ENCODE data around the gene NEK11. TPM values are rescaled to one million over a fixed set of nuclear protein-coding genes. Genes with fewer than 3 reads are reported as not detected.
"Not testable (repeated sequence)": the region's sequence is repeated elsewhere in the genome, so short reads cannot be mapped to it uniquely, and the experiment has no call there.

The NEK11 gene
- total RNA-seq, 1 experiment from 2014 or later: 5.8 TPM

DNA sequence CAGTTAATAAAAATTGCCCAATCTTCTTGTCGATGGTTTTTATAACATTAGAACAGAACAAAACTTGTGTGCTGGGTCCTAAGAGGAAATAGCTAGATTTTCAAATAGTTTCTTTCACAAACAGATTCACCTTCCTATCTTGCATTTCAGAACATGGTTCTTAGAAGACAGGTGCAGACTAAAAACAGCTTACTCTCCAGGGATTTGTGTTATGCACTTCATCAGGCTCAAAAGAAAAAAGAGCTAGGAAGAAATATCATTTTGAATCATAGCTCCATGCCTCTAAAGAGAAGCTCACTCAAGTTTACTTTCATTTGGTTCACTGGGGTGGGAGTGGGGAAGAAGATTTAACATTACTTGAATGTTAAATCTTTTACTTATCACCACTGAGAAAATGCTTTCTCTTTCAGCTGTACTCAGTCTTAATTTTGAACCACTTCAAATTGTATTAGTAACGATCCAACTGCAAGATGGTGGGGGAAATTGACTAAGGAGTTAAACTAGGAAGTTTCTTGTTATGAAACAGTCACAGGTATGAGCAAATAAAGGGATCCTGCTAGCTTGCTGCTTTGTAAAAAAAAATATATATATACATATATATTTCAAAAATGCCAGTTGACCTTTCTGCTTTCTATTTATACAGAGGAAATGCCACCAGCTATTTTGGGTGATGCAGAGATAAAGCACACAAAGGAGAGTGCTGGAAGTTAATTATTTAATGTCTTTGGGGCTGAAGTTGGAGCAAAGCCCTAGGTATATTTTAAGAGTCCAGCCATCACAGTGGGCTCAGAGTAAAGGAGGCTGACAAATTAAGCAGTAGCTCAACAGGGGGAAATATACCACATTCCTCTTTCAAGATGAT, 326.6 kb downstream of the NEK11 start:
- no peak for DNase-seq (ENCODE audit: extremely low read depth, low read depth)

DNA sequence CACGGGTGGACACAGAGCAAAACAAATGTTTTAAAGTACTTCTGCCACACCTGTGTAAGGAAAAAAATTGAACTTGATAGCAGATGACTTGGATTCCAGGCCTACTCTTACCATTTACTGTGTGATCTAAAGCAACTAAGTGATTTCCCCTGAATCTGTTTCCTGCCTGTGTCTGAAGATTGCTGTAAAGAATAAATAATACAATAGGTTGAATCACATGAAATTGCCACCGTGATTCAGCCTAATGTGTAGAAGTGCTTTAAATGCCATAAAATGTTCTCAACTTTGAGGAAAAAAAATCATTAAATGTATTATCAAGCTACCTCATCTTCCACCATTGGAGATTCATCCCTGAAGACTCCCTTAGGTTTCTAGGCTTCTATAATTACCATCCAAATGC, 327.3 kb downstream of the NEK11 start:
- DNase-seq (ENCODE audit: extremely low read depth, low read depth): no peak

GRCh38 chr3:131356006-131356595, 329.4 kb downstream of the NEK11 start:
- no peak for DNase-seq (ENCODE audit: extremely low read depth, low read depth)

- DNase-seq (ENCODE audit: extremely low read depth, low read depth): no peak
Measured at GRCh38 chr3:131357275-131357674, 330.6 kb downstream of the NEK11 start.

- DNase-seq (ENCODE audit: extremely low read depth, low read depth): no peak
Measured at GRCh38 chr3:131360191-131360755, 333.6 kb downstream of the NEK11 start.

- peak; percentile 79 for DNase-seq (ENCODE audit: extremely low read depth, low read depth)
Measured at GRCh38 chr3:131361066-131361463, 334.4 kb downstream of the NEK11 start.

- DNase-seq (ENCODE audit: extremely low read depth, low read depth): peak; percentile 94
Measured at GRCh38 chr3:131361464-131362421, 335.1 kb downstream of the NEK11 start.

GRCh38 chr3:131363275-131363674, 336.6 kb downstream of the NEK11 start:
- DNase-seq (ENCODE audit: extremely low read depth, low read depth): no peak

- DNase-seq (ENCODE audit: extremely low read depth, low read depth): no peak
Measured at GRCh38 chr3:131370935-131371687, 344.4 kb downstream of the NEK11 start.

DNA sequence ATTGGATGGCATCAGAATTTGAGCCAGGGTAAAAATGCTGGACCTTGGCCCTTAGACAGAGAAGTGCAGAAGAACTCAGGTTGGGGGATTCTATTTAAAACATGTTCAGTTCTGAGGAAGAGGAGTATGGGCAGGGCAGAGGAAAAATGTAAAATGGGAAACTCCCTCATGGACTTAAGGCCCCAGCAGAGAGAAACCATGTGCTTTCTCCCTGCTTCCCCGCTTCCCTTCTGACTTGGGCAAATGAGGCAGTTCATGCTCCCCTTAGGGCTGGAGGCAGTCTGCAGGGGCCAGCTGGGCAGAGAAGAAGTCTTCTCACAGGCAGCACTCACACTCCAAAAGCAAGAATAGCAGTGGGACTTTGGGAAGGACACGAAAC, 345.0 kb downstream of the NEK11 start:
- no peak for DNase-seq (ENCODE audit: extremely low read depth, low read depth)

GRCh38 chr3:131374741-131375140, 348.1 kb downstream of the NEK11 start:
- DNase-seq (ENCODE audit: extremely low read depth, low read depth): no peak

DNA sequence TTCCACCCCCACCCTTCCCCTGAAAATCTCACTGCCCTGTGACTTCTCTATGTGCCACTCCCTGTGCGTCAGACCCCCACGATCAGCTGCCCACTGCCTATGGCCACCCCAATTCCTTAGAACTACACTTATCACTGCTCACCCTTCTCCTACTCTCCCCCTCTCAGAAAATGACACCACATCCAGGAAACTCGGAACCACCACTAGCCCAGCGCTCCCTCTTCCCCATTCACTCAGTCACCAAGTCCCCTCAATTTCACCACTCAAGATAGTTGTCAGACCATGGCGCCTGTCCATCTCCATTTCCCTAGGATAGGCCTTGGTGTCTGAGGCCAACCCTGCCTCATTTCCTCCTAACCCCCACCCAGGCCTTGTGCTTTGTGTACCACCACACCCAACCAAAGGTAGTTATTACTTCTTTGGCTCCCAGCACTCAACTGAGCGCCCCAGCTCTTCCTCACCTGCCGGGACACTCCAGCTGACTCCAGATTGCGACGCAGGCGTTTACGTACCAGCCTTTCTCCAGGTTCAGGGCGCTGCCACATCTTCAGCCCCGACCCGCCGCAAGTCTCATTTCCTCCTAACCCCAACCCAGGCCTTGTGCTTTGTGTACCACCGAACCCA, 354.3 kb downstream of the NEK11 start:
- DNase-seq (ENCODE audit: extremely low read depth, low read depth): not testable (repeated sequence)

DNA sequence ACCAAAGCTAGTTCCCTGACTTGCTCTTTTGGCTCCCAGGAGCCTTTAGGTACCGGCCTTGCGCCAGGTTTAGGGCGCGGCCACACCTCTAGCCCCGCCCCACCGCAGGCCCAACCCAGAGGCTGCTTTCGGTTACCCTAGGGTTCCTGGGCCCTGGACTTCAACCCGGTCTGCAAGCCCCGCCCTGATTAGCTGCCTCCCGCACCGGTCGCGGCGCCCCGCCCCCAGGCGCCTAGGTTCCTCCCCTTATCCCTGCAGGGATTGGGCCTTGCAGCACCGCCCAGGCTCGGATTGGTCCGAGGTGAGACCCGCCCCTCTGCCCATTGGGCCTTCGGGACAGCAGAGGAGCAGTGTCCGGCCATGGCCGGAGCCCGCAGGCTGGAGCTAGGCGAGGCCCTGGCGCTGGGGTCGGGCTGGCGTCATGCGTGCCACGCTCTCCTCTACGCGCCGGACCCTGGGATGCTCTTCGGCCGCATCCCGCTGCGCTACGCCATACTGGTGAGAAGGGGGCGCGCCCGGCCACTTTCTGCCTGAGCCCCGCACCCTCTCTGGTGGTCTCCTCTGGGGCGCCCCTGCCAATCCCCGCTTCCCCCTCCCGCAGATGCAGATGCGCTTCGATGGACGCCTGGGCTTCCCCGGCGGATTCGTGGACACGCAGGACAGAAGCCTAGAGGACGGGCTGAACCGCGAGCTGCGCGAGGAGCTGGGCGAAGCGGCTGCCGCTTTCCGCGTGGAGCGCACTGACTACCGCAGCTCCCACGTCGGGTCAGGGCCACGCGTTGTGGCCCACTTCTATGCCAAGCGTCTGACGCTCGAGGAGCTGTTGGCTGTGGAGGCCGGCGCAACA, 355.0 kb downstream of the NEK11 start, which contains the start of gene NUDT16:
TSS of gene NUDT16 (plus strand) at position 330 of the 847 bp plus-strand sequence. CDS start at position 361, 31 bp downstream.
- DNase-seq (ENCODE audit: extremely low read depth, low read depth): peak; percentile 97

DNA sequence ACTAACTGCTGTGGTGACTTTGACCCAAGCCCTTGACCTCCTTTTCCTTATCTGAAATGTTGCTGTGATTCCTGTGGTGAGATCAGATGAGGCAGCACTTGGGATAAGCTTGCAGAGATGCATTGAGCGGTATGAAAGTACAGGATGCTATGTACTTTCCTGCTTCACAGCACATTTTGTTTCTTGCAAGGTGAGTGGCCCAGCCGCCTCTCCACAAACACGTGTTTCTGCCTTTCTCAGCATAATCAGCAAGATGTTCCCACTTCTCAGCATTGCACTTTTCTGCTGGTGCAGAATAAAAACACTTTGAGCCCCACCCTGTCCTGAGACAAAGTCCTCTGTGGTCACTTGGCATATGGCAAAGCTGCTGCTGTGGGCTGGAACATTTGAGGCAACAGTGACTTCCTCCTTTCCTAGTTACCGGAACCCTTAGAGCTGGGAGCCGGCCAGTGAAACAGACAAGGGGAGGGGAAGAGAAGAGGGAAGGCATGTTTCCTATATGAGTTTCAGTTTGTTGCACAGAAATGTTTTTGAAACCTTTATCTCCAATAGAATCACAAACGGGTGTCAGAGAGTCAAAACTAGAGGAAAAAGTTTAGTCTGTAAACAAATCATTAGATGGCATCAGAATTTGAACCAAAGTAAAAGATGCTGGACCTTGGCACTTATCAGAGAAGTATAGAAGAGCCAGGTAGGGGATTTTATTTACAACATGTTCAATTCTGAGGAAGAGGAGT, 359.9 kb downstream of the NEK11 start:
- no peak for DNase-seq (ENCODE audit: extremely low read depth, low read depth)

- no peak for DNase-seq (ENCODE audit: extremely low read depth, low read depth)
Measured at GRCh38 chr3:131387796-131388489, 361.3 kb downstream of the NEK11 start.

GRCh38 chr3:131388490-131388799, 361.8 kb downstream of the NEK11 start:
- no peak for DNase-seq (ENCODE audit: extremely low read depth, low read depth)

DNA sequence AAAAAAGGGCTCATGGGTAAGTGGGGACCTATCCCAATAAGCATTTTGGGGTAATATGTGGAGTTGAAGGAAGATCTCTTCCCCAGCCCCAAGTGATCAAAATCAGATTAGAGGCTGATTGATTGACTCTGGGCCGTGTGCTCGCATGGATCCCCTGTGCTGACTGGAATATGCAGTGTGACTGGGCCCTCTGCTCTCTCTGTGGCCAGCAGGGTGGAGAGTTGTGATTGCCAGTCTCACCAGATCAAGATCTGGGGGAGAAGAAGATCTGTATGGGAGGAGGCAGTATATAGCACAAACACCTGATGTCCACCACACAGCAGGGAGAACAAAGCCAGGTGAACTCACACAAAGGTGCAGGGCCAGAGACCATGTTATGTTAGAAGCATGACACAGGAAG, 363.7 kb downstream of the NEK11 start:
- DNase-seq (ENCODE audit: extremely low read depth, low read depth): no peak

All from NCI-H460 (cell line).